Left ventricle myocardium inferior (tissue), 1 donor: ENCODE measurements around the gene PAX2. TPM values are rescaled to one million over a fixed set of nuclear protein-coding genes. Genes with fewer than 3 reads are reported as not detected.
"Not testable (repeated sequence)": the region's sequence is repeated elsewhere in the genome, so short reads cannot be mapped to it uniquely, and the experiment has no call there.

ENCODE experiments used
- DNase-seq: peaks from one replicate; pipeline ENCODE4 v3.0.0-alpha.2; 2020
- H3K27ac ChIP-seq: fragments of 200-600 bp; replicated peaks from 2 replicates; pipeline ENCODE4 v1.8.0; 2021
- H3K27me3 ChIP-seq: fragments of 200-600 bp; 2 replicates; pipeline ENCODE4 v1.8.0; 2021; ENCODE audit warnings: low read depth
- H3K36me3 ChIP-seq: fragments of 200-600 bp; 2 replicates; pipeline ENCODE4 v1.8.0; 2021
- H3K4me1 ChIP-seq: fragments of 200-600 bp; 2 replicates; pipeline ENCODE4 v1.8.0; 2021
- H3K4me3 ChIP-seq: fragments of 200-600 bp; 2 replicates; pipeline ENCODE4 v1.8.0; 2021; ENCODE audit warnings: mild to moderate bottlenecking, moderate library complexity
- H3K9me3 ChIP-seq: fragments of 200-600 bp; replicated peaks from 2 replicates; pipeline ENCODE4 v1.8.0; 2021
- intact Hi-C: fragments of 100-400 bp; cut with micrococcal nuclease; formaldehyde crosslinking; loops from one replicate; pipeline ENCODE4 v1.11.0; 2022
- long read RNA-seq: library from polyadenylated mRNA; unstranded; transcript quantifications from one replicate; pipeline ENCODE4 v2.0.0, GENCODE V29; 2021
- total RNA-seq: library from RNA; stranded (reverse); fragmentation: NEBNext Ultra II Directional; extraction: Animal tissue kit (Norgen Biotek cat#: 25700); gene quantifications from one replicate; pipeline ENCODE4 v1.2.1, GENCODE V29; 2021
- TF ChIP-seq, protein P1 (sequence below): fragments of 200-600 bp; IDR thresholded peaks from 2 replicates; pipeline ENCODE4 v1.8.0; 2021; ENCODE audit warnings: antibody characterized with exemption, mild to moderate bottlenecking, borderline replicate concordance
- donor health status: DM: no; HTN: yes; CAD: no; lungs with severe emphysema.

PAX2 gene
- not detected for total RNA-seq
- long read RNA-seq: 0 reads

DNA sequence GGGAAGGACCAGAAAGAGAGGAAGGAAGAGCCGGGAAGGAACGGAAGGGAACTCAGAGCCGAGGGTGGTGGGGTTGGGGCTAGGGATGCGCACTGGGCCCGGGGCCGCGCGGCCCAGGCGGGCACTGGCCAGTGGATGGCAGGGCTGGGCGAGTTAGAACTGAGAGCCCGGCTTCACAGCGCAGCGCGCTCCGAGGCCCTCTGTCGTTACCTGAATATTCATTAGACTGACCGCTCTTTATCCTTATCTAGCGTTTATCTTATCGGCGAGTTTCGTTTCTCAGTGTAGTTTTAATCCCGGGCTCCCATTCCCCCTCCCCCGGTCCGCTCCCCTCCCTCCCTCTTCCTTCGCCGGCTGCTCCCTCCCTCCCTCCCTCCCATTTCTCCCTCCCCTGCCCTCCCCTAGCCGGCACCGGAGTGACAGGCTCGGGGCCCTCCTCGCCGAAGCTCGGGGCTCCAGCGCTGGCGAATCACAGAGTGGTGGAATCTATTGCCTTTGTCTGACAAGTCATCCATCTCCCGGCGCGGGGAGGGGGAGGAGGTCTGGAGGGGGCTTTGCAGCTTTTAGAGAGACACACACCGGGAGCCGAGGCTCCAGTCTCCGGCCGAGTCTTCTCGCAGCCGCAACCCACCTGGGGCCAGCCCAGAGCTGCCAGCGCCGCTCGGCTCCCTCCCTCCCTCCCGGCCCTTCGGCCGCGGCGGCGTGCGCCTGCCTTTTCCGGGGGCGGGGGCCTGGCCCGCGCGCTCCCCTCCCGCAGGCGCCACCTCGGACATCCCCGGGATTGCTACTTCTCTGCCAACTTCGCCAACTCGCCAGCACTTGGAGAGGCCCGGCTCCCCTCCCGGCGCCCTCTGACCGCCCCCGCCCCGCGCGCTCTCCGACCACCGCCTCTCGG lies at the start of gene PAX2:
Gene PAX2, plus strand, starts transcription at position 596 of the 895 bp plus-strand sequence. CDS start 679 bp downstream, outside the sequence.
- TF ChIP-seq, protein P1, sequence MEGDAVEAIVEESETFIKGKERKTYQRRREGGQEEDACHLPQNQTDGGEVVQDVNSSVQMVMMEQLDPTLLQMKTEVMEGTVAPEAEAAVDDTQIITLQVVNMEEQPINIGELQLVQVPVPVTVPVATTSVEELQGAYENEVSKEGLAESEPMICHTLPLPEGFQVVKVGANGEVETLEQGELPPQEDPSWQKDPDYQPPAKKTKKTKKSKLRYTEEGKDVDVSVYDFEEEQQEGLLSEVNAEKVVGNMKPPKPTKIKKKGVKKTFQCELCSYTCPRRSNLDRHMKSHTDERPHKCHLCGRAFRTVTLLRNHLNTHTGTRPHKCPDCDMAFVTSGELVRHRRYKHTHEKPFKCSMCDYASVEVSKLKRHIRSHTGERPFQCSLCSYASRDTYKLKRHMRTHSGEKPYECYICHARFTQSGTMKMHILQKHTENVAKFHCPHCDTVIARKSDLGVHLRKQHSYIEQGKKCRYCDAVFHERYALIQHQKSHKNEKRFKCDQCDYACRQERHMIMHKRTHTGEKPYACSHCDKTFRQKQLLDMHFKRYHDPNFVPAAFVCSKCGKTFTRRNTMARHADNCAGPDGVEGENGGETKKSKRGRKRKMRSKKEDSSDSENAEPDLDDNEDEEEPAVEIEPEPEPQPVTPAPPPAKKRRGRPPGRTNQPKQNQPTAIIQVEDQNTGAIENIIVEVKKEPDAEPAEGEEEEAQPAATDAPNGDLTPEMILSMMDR: no peak
- H3K4me3 ChIP-seq: peak within 1 kb of the TSS; percentile 55
- no peaks in the 10 kb centered on the region for H3K9me3 ChIP-seq
- no peaks in the 10 kb centered on the region for H3K36me3 ChIP-seq
- H3K27ac ChIP-seq: no peak within 1 kb of the TSS
- no peak for DNase-seq
- H3K4me1 ChIP-seq: peaks cover 73% of the 10 kb centered on the region
- peaks cover 100% of the 10 kb centered on the region for H3K27me3 ChIP-seq
- intact Hi-C loops: no loop called here

DNA sequence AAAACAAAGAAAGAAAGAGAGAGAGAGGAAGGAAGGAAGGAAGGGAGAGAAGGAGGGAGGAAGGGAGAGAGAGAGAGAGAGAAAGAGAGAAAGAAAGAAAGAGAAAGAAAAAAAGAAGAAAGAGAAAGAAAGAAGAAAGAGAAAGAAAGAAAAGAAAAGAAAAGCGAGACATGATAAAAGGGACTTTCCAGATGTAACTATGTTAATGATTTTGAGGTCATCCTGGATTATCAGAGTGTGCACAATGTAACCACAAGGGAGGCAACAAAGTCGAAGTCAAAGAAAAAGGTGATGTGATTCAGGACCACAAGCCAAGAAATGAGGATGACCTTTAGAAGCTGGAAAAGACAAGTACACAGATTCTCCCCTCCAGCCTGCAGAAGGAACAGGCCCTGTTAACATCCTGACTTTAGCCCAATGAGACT lies 48.9 kb upstream of the PAX2 start:
- TF ChIP-seq, protein P1: no peak
- intact Hi-C loops: no loop called here
- H3K4me1 ChIP-seq: no peaks in the 10 kb centered on the region
- no peak overlapping the region for H3K27ac ChIP-seq
- no peak for DNase-seq
- no peaks in the 10 kb centered on the region for H3K9me3 ChIP-seq
- peaks cover 90% of the 10 kb centered on the region for H3K27me3 ChIP-seq
- H3K4me3 ChIP-seq: no peak overlapping the region
- no peaks in the 10 kb centered on the region for H3K36me3 ChIP-seq

DNA sequence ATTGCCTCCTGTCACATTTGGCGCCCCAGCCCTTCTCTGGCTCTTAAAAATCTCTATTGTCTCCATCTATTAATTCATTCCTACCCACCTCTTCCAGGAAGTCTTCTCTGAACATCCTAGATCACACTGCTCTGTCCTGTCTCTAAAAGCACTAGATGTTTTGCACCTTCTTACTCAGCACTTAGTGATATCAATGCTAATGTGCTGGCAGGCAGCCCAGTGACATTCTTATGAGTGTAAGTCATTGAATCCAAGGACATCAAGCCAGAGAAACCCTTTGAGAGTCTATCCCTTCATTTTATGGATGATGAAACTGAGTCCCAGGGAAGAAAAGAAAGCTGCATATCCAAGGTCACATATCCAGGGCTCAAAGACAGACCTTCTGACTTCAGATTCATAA lies 48.3 kb upstream of the PAX2 start:
- Histone ChIP-seq H3K9me3 (no peaks in the 10 kb centered on the region), H3K36me3 (no peaks in the 10 kb centered on the region), H3K27ac (no peak overlapping the region), H3K4me3 (no peak overlapping the region), H3K27me3 (peaks cover 84% of the 10 kb centered on the region), H3K4me1 (no peaks in the 10 kb centered on the region)
- intact Hi-C loops: no loop called here
- TF ChIP-seq, protein P1: no peak
- no peak for DNase-seq

DNA sequence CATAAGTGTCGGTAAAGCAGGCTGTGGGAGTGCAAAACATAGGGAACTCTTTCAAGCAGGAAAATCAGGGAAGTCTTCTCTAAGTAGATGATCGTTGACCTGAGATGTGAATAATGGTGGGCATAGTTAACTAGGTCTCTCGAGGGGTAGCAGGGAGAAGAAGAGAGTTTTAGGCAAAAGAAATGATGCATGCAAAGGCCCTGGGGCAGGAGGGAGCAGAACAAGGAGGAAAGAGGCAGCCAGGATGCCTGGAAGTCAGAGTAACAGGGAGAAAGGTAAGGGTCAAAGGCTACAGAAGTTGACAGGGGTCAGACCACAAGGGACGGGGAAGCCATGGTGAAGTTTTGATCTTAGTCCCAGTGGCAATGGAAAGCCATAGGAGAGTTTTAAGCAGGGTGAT lies 47.8 kb upstream of the PAX2 start:
- Histone ChIP-seq H3K36me3 (no peaks in the 10 kb centered on the region), H3K27ac (no peak overlapping the region), H3K4me1 (no peaks in the 10 kb centered on the region), H3K4me3 (no peak overlapping the region), H3K9me3 (no peaks in the 10 kb centered on the region), H3K27me3 (peaks cover 79% of the 10 kb centered on the region)
- intact Hi-C loops: no loop called here
- no peak for DNase-seq
- TF ChIP-seq, protein P1: no peak

DNA sequence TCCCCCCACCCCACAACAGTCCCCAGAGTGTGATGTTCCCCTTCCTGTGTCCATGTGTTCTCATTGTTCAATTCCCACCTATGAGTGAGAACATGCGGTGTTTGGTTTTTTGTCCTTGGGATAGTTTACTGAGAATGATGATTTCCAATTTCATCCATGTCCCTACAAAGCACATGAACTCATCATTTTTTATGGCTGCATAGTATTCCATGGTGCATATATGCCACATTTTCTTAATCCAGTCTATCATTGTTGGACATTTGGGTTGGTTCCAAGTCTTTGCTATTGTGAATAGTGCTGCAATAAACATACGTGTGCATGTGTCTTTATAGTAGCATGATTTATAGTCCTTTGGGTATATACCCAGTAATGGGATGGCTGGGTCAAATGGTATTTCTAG lies 43.7 kb upstream of the PAX2 start:
- H3K9me3 ChIP-seq, intact Hi-C loops, H3K36me3 ChIP-seq, H3K4me3 ChIP-seq, H3K4me1 ChIP-seq, DNase-seq, H3K27ac ChIP-seq: not testable (repeated sequence)
- H3K27me3 ChIP-seq: peaks cover 74% of the 10 kb centered on the region

DNA sequence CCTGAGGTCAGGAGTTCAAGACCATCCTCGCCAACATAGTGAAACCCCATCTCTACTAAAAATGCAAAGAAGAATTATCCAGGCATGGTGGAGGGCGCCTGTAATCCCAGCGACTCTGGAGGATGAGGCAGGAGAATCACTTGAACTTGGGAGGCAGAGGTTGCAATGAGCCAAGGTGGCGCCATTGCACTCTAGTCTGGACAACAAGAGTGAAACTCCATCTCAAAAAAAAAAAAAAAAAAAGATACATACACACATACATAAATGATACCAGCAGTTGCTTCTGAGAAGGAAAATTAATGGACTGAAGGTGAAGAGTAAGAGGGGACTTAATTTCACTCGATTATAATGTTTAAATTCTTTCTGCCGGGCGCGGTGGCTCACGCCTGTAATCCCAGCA lies 40.2 kb upstream of the PAX2 start:
- Histone ChIP-seq H3K27ac (no peak overlapping the region), H3K9me3 (no peaks in the 10 kb centered on the region), H3K4me3 (no peak overlapping the region), H3K36me3 (no peaks in the 10 kb centered on the region), H3K27me3 (peaks cover 74% of the 10 kb centered on the region), H3K4me1 (peaks cover 4% of the 10 kb centered on the region)
- intact Hi-C loops: no loop called here
- TF ChIP-seq, protein P1: no peak
- no peak for DNase-seq
